ENCODE measurements around the gene OAT. TPM values are rescaled to one million over a fixed set of nuclear protein-coding genes. Genes with fewer than 3 reads are reported as not detected.

Gene OAT
- total RNA-seq, 1 experiment from 2014 or later = 67.9 TPM

DNA sequence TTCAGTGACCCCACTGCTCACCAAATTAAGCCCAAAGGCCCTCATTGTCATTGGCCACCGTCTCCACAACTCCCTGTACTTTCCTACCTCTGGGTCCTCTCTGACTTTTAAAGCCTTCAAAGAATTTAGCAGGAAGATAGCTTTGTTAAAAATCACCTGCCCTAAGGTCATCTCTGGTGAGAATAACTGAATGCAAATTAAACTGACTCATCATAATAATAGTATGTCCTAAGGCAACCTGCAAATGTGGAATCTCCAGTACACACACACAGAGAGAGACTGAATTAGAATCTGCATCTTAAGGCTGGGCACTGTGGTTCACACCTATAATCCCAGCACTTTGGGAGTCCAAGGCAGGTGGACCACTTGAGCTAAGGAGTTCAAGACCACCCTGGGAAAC is 24.1 kb downstream of the OAT start:
- Histone ChIP-seq H2BK15ac (ENCODE audit: low read depth, low read length) (no peak overlapping the region), H3K23me2 (ENCODE audit: insufficient read length, low read depth, low read length, poor library complexity, severe bottlenecking) (no peaks in the 10 kb centered on the region), H3K4me2 (ENCODE audit: insufficient read depth, insufficient read length, low read length) (no peak overlapping the region), H4K8ac (replicated peaks; ENCODE audit: insufficient read length, low read depth, low read length) (no peak overlapping the region), H3K9me3 (ENCODE audit: control insufficient read depth, low read depth, low read length) (no peaks in the 10 kb centered on the region), H2BK5ac (ENCODE audit: insufficient read length, low read length) (no peak overlapping the region), H3K4me1 (ENCODE audit: insufficient read depth, low read length) (peaks cover 2% of the 10 kb centered on the region; the same call in 1 of the 2 replicates), H3K27ac (ENCODE audit: insufficient read length, low read depth, low read length) (no peak overlapping the region), H3K18ac (ENCODE audit: insufficient read length, low read depth, low read length) (no peak overlapping the region), H3K79me2 (ENCODE audit: insufficient read depth, low read length) (no peaks in the 10 kb centered on the region), H3K27me3 (ENCODE audit: insufficient read depth, low read length) (no peaks in the 10 kb centered on the region), H4K20me1 (ENCODE audit: control insufficient read depth, insufficient read depth, insufficient read length) (no peaks in the 10 kb centered on the region), H2AFZ (ENCODE audit: low read length) (no peak overlapping the region), H3K79me1 (ENCODE audit: insufficient read depth, low read depth, low read length, poor library complexity, severe bottlenecking) (no peaks in the 10 kb centered on the region), H2BK12ac (ENCODE audit: insufficient read length, low read depth, low read length) (no peak overlapping the region), H2BK120ac (ENCODE audit: low read depth, low read length, poor library complexity, severe bottlenecking) (no peak overlapping the region), H3K4ac (ENCODE audit: low read depth, low read length) (no peak overlapping the region), H2BK20ac (ENCODE audit: low read depth, low read length, poor library complexity, severe bottlenecking) (no peak overlapping the region), H3T11ph (ENCODE audit: low read length) (no peak overlapping the region), H3K23ac (ENCODE audit: insufficient read length, low read depth, low read length) (no peak overlapping the region), H2AK5ac (ENCODE audit: insufficient read length, low read length) (no peak overlapping the region), H4K91ac (ENCODE audit: insufficient read length, low read depth, low read length) (no peak overlapping the region), H4K5ac (ENCODE audit: insufficient read length, low read depth, low read length) (no peak overlapping the region), H3K56ac (ENCODE audit: insufficient read length, low read depth, low read length) (no peak overlapping the region), H3K9ac (ENCODE audit: extremely low read depth, insufficient read length, low read length) (no peak overlapping the region), H3K14ac (ENCODE audit: insufficient read depth, low read length) (no peak overlapping the region)
- peaks cover 2% of the 10 kb centered on the region for H3K27me3 Mint-ChIP-seq (ENCODE audit: low read depth)
- TF ChIP-seq CTCF (conservative IDR thresholded peaks at IDR 0.05) = no peak
- DNase-seq = no peak
- H3K4me1 Mint-ChIP-seq = peaks cover 20 to 31% of the 10 kb centered on the region in 2 experiments
- no CpG with 5 or more reads among the region's 1 CpG for WGBS (ENCODE audit: extremely low coverage, insufficient read length, low lambda C conversion rate)
- H3K9me3 Mint-ChIP-seq = no peaks in the 10 kb centered on the region
- H3K4me3 Mint-ChIP-seq = no peak overlapping the region
- peaks cover 4 to 18% (median 8%) of the 10 kb centered on the region in 3 experiments; a peak in 5 of 7 replicates for H3K36me3 Mint-ChIP-seq (ENCODE audit: insufficient read depth in 1 of 3, low read depth in 3 of 3)
- no peak overlapping the region for H3K27ac Mint-ChIP-seq
